Activated CD8-positive, alpha-beta memory T cell treated with anti-CD3 and anti-CD28 coated beads for 36 hours (primary cell): ENCODE measurements around the gene KCP. TPM values are rescaled to one million over a fixed set of nuclear protein-coding genes. Genes with fewer than 3 reads are reported as not detected.

Source experiments
- CTCF ChIA-PET: fragments of 350-600 bp; sonication (Branson Sonifier 250); formaldehyde crosslinking; loops from one replicate; lab custom pipeline; 2021; ENCODE audit warnings: antibody characterized with exemption; lab: Charles Lee
- POLR2A ChIA-PET: fragments of 350-600 bp; sonication (Branson Sonifier 250); formaldehyde crosslinking; loops from one replicate; lab custom pipeline; 2021; ENCODE audit warnings: antibody characterized with exemption; lab: Charles Lee
- total RNA-seq, 2 experiments: library from RNA; stranded (reverse); gene quantifications; one replicate each; pipeline ENCODE4 v1.2.3, GENCODE V29; 2021

Gene KCP
- total RNA-seq, 2 experiments from 2014 or later, result 0.53 to 0.61 TPM

DNA sequence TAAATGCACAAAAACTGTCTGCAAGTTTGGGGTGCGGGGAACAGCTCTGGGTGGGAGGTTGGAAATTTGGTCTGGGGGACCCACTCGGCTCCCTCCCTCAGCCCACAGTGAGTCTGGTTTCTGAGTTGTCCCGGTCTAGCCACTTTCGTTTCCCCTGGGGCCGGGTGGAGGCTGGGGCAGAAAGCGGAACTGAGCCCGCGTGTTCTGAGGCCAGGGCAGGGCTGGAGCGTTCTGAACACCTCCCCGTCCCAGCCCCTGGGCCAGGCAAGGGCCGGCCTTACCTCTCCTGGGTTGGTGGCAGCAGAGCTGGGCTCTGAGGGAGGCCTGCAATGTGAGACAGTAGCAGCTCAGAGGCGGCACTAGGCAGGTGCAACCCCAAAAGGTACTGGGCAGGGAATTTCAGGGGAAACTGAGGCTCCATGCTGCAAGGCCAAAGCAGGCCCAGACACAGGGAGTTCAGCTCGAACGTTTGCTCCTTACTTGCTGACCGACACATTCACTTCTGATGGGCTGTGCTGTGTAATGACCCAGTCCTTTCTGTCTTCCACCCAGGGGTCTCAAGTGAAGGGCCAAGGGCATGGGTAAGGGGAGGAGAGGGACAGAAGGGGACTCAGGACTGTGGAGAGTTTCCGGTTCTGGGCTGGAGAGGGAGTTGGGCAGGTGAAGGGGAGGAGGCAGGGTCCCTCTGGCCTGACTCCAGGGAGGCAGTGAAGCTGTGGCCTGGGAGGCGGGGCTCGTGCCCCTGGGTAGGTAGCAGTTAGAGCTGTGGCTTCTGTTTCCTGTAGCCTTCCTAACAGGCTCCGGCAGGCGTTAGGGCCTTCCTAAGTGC lies 30.2 kb upstream of the KCP start:
- POLR2A ChIA-PET, result interaction anchor here (0.5 kb wide), 1 partner anchor 10 kb away, joined by 3 read pairs; no protein-coding TSS in a partner anchor
- CTCF ChIA-PET, result interaction anchor here (0.9 to 1.5 kb wide), 3 partner anchors 8 to 151 kb away, joined by 3 read pairs; no protein-coding TSS in a partner anchor

DNA sequence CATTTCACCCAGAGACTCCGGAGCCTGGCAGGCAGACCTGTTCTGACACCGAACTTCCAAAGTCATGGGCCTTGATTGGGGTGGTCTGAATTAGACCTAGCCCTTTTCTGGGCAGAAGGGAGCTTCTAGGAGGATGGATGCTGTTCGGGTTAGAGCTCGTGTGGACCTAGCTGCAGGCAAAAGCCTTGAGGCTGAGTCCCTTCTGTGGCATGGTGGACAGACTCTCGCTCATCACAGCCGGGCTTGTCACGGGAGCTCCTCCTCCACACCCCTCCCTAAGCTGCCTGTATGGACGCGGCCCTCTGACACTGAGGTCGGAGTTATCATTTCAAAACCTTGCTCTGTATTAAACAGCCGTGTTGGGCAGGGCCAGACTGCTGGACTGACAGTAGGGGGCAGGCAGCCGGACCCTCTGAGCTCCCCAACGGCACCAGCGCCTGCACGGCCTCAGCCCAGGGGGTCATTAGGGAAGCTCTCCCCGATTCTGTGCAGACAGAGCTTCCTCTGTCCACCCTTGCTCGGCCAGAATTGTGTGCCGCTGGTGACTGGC lies 29.4 kb upstream of the KCP start:
- CTCF ChIA-PET, result interaction anchor here (1.1 to 1.4 kb wide), 4 partner anchors 9 to 593 kb away, joined by 3 to 6 read pairs (median 4); no protein-coding TSS in a partner anchor
- POLR2A ChIA-PET, result no interaction called here

- POLR2A ChIA-PET, result interaction anchor here (0.6 kb wide), 1 partner anchor 486 kb away, joined by 3 read pairs; no protein-coding TSS in a partner anchor
- CTCF ChIA-PET, result interaction anchor here (1.1 to 1.4 kb wide), 3 partner anchors 10 to 592 kb away, joined by 3 to 6 read pairs (median 4); no protein-coding TSS in a partner anchor
These were observed 28.8 kb upstream of the KCP start for GRCh38 chr7:128939075-128939860.

DNA sequence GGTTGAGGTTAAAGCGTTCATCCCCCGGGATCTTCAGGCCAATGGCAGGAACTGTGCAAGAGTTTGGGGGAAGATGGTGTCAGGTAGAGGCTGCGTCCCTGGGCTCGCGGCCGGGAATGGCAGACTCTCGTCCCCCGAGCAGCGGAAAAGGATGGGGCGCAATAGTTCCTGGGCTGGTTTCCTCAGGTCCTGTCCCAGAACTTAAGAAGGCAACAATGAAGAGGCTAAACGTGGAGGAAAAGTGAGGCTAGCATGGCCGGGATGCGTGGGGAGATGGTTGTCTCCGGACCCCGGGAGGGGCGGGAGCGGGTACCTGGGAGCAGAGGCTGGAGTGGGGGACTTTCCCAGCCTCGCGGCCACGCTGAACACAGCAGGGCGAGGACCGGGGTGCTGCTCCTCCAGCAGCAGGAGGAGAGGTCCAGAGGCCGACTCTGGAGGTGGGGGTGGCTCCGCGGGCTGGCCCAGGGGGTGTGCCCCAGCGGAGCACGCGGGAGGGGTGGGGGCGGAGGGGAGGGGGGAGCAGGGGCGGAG lies 28.1 kb upstream of the KCP start:
- ChIA-PET CTCF (interaction anchor here (1.2 to 1.4 kb wide), 3 partner anchors 11 to 153 kb away, joined by 4 to 6 read pairs (median 4); no protein-coding TSS in a partner anchor), POLR2A (interaction anchor here (0.6 kb wide), 1 partner anchor 486 kb away, joined by 3 read pairs; no protein-coding TSS in a partner anchor)

- CTCF ChIA-PET, result interaction anchor here (0.6 to 1.2 kb wide), 2 partner anchors 154 to 220 kb away, joined by 3 to 4 read pairs; no protein-coding TSS in a partner anchor
- POLR2A ChIA-PET, result no interaction called here
These were observed 27.4 kb upstream of the KCP start, which contains the start of gene IRF5 for GRCh38 chr7:128937647-128938543. Gene IRF5, plus strand, starts transcription at chr7:128937927. Its CDS starts 4,155 bp downstream, at chr7:128942082.

DNA sequence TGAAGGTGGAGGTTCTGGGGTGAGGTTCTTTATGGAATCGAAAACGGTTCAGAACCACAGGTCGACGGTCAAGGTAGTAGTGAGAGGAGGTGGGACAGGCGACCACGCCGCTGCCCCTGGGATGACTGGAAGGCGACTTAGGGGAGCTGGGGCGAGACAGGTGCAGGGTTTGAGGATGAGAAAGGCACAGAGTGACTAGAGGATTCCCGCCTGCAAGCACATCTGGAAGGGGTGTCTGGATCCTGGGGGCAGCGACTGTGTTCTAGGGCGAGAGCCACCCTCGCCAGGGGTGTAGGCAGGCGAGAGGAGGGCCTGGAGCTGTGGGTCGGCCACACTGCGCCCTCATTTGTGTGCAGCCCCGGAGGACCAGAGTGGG lies 26.8 kb upstream of the KCP start:
- POLR2A ChIA-PET, result no interaction called here
- CTCF ChIA-PET, result interaction anchor here (0.6 to 1.2 kb wide), 3 partner anchors 54 to 219 kb away, joined by 3 to 4 read pairs (median 3); no protein-coding TSS in a partner anchor

DNA sequence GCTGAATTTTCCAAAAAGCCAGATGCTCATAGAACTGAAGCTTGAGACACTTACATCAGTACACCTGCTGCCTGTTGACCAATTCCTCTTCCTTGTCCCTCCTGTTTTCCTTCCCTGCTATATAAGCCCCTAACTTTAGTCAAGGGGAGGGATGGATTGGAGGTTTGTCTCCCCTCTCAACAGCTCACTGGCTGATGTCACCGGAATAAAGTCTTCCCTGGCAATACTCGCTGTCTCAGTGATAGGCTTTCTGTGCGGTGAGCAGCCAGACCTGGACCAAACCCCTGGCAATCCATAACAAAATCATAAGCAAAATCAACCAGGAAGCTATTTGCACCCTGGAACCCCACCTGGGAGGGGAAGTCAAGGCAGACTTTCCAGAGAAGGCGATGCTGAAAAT lies 26.3 kb upstream of the KCP start:
- ChIA-PET POLR2A (no interaction called here), CTCF (interaction anchor here (0.8 kb wide), 1 partner anchor 54 kb away, joined by 3 read pairs; no protein-coding TSS in a partner anchor)

- CTCF ChIA-PET, result interaction anchor here (0.6 kb wide), 1 partner anchor 120 kb away, joined by 3 read pairs; no protein-coding TSS in a partner anchor
- POLR2A ChIA-PET, result no interaction called here
These were observed 24.8 kb upstream of the KCP start for GRCh38 chr7:128935342-128935730.

GRCh38 chr7:128934361-128935341 lies 24.1 kb upstream of the KCP start:
- ChIA-PET POLR2A (no interaction called here), CTCF (interaction anchor here (0.6 kb wide), 1 partner anchor 121 kb away, joined by 3 read pairs; no protein-coding TSS in a partner anchor)

- ChIA-PET POLR2A (interaction anchor here (0.6 to 1.3 kb wide), 3 partner anchors 30 to 190 kb away, joined by 3 to 5 read pairs (median 4); no protein-coding TSS in a partner anchor), CTCF (interaction anchor here (0.8 to 1.2 kb wide), 4 partner anchors 8 to 159 kb away, joined by 3 to 5 read pairs (median 4); no protein-coding TSS in a partner anchor)
These were observed 22.8 kb upstream of the KCP start for GRCh38 chr7:128933180-128933891.

GRCh38 chr7:128932862-128933179 lies 22.3 kb upstream of the KCP start:
- POLR2A ChIA-PET, result interaction anchor here (1.3 kb wide), 1 partner anchor 30 kb away, joined by 5 read pairs; no protein-coding TSS in a partner anchor

DNA sequence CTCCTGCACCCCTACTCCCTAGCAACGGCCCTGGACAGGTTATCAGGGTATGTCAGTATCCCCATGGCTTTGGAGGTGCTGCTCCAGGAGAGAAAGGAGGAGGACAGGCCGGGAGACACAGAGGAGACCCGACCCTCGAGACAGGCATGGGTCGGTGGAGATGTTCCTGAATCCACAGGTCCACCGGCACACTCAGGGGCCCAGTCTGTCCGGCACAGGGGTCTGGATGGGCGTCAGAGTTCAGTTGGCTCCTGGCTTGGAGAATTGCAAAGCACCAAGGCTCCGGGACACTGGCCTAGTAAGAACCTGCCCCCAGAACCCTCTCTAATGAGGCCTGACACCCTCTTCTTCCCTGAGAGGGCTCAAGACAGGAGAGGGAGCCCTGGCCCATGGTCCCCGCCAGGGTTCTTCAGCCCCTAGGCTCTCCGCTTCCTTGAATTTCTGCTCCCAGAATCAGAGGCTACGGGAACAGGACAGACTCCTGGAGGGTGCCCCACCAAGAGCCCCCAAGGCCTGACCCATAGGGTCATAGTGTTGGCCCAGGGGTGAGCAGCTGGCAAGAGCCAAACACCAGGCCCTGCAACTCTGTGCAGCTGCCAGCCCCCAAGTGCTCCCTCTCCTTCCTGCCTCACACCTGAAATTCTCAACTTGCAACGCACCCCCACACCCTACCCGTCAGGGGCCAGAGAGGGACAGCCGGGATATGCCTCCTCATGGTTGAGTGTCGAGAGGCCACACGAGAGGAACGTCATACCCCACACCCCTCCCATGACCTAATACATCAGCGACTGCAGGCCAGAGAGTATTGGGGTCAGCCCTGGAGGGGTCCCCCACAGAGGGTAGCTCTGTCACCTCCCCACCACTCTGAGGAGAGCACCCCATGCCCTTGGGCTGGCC lies 21.7 kb upstream of the KCP start:
- CTCF ChIA-PET, result interaction anchor here (0.6 to 1.2 kb wide), 3 partner anchors 9 to 39 kb away, joined by 3 to 5 read pairs (median 3); no protein-coding TSS in a partner anchor
- POLR2A ChIA-PET, result interaction anchor here (1.3 kb wide), 1 partner anchor 31 kb away, joined by 5 read pairs; no protein-coding TSS in a partner anchor

More at GRCh38 chr7:128932862-128933179, 22.3 kb upstream of the KCP start:
- CTCF ChIA-PET, result interaction anchor here (0.8 to 1.2 kb wide), 3 partner anchors 9 to 159 kb away, joined by 3 to 5 read pairs (median 4); no protein-coding TSS in a partner anchor

DNA sequence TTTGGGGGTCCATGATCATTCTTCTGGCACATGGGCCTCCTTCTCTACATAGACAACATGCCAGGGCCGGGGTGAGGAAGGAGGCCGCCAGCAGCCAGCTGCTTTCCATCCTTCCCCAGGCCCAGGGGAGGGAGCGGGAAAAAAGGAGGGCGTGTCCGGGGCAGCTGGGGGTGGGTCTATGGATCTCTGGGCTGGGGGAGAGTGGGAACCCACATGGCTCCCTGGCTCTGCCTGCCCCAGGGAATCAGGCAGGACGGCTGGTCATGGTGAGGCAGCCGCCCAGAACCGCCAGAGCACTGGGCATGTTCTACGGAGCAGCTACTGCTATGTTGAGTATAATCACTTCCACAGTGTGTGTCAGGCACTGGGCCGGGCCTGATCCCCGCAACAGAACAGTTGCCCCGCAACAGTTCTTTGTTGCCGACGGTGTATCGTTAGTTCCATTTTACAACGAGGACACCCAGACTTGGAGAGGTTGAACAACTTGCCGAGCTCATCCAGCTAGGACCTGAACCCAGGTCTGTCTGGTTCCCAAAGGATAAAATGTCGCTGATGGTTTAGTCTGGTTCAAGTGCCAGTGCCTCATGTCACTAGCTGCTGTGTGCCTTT lies 20.8 kb upstream of the KCP start:
- CTCF ChIA-PET, result interaction anchor here (0.6 kb wide), 1 partner anchor 40 kb away, joined by 3 read pairs; no protein-coding TSS in a partner anchor
- POLR2A ChIA-PET, result no interaction called here
